GM21737 (cell line): Measurements from ENCODE around the gene RGMB.
"Not testable (repeated sequence)": the region's sequence is repeated elsewhere in the genome, so short reads cannot be mapped to it uniquely, and the experiment has no call there.

Experiments
- ATAC-seq: cut with Tn5 transposase; IDR thresholded peaks from one replicate; pipeline ENCODE4 v1.9.1; 2021; ENCODE audit warnings: mild to moderate bottlenecking, moderate library complexity; ENCODE audit not compliant: unreplicated experiment

The RGMB gene, protein sequence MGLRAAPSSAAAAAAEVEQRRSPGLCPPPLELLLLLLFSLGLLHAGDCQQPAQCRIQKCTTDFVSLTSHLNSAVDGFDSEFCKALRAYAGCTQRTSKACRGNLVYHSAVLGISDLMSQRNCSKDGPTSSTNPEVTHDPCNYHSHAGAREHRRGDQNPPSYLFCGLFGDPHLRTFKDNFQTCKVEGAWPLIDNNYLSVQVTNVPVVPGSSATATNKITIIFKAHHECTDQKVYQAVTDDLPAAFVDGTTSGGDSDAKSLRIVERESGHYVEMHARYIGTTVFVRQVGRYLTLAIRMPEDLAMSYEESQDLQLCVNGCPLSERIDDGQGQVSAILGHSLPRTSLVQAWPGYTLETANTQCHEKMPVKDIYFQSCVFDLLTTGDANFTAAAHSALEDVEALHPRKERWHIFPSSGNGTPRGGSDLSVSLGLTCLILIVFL

DNA sequence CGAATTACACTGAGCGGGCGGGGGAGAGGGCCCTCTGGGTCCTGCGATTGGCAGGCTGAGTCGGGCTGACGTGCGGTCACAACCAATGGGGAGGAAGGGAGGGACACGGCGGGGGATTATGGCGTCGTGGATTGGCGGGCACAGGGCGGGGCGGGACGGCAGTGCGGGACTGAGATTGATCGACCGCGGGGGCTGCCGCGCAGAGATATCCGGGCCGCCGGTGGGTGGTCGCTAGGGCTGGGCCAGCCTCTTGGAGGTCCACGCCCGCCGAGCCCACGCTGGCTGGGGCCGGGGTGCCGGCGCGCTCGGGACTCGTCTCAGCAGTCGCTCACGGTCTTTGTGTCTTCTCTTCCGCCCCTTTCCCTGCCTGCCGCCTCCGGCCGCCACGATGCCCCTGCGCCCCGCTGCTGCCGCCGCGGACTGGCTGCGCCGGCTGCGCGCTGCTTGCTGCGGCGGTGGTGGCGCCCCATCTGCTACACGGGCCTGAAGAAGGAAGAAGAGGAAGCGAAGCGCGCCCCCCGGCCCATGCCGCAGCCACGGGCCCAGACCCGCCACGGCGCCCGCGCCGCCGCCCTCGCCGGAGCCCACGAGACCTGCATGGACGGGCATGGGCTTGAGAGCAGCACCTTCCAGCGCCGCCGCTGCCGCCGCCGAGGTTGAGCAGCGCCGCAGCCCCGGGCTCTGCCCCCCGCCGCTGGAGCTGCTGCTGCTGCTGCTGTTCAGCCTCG is at the start of gene RGMB:
RGMB (plus strand) TSS at position 200 of the 728 bp plus-strand sequence; CDS start at position 608, 408 bp downstream.
- ATAC-seq, result peak; percentile 82

DNA sequence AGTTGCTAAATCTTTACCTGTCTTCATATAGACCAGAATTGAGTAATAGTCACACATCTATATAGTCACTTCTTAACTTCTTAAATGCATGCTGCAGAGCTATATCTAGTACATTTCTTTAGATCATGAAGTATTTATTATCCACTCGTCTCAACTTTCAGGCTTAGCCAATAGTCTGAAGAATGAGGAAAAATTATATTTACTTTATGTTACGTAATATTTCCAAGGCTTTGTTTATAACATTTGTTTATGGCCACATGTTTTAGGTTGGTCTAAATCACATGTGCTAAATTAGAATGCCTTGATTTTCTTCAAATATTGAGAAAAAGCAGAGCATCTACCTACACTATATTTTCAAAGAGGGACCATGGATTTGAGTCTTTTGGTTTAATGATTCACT is 47.2 kb upstream of the RGMB start:
- no peak for ATAC-seq

DNA sequence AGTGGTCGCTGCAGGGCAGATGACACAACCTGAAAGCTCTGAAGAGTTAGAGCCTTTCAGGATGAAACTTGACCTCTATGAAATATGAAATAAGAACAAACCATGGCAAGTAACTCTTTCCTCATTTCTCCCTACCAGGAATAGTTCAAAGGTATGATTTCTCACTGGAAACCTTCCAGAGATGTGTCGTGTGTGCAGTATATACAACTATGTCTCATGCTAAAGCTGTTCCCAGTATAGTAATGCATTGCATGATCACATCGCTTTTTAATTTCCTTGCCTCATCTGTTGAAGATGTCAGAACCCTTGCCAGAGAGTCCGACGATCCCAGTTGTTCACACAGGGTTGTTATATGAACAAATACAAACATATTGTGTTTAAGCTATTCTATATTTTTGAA is 45.8 kb upstream of the RGMB start:
- no peak for ATAC-seq

DNA sequence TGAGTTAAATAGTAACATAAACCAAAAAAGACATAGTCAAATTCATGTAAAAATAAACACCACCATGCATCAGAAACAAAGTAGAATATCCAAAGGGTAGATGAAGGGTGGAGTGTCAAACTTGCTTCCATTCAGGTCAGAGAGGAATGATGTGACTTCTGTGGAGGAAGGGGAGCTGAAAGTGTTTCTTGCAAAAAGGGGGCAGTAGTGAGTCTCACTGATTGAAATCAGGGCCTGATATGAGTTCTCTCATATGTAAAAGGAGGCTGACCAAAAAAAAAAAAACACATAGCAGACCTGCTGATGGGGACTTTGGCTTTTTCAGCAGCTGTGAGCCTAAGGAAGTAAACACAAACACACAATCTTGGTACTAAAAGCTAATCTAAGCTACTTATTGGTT is 38.8 kb upstream of the RGMB start:
- ATAC-seq, result no peak

DNA sequence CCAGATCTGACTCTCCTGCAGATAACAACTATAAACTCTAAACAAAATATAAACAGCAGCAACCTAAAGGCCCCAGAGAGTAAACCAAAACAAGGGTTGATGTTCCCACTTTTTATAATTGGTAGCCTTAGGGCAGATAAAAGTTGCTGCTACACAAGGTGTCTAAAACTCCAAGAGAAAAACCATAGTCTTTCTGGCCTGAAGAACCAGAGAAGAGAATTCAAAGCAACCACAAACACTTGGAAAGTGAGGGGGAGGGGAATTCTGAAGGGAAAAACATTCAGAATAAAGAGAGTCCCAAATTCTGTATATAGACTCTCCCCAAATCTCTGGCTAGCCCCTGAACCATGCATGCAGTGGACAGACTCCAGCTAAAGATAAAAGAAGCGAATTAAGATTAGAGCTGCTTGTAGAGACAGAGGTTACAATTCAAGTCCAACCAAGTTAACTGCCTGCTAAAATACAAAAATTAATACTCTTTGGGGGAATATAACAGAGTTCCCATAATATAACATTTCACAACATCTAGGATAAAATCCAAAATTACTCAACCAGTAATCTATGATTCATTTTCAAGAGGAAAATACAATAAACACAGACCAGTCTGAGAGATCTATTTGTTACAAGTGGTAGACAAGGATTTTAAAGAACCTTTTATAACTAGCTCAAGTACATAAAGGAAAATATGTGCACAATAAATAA is 37.5 kb upstream of the RGMB start:
- no peak for ATAC-seq

DNA sequence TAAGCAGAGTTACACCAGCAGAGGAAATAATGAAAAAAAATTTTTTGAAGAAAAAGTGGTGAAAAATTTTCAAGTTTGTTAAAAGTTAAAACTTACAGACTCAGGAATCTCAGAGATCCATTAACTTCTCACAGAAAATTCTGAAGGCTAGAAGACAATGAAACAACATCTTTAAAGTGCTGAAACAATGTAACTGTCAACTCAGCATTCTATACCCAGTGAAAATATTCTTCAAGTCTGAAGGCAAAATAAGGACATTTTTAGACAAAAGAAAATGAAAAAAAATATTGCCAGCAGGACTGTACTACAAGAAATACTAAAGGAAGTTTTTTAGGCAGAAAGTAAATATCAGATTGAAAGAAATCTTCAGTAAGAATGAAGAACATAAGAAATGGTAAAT is 36.7 kb upstream of the RGMB start:
- ATAC-seq, result no peak

DNA sequence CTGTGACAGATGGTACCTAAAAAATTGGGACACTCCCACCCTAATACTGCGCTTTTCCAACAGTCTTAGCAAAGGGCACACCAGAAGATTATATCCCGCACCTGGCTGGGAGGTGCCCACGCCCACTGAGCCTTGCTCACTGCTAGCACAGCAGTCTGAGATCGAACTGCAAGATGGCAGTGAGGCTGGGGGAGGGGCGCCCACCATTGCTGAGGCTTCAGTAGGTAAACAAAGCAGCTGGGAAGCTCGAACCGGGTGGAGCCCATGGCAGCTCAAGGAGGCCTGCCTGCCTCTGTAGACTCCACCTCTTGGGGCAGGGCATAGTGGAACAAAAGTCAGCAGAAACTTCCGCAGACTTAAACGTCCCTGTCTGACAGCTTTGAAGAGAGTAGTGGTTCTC is 36.0 kb upstream of the RGMB start:
- not testable (repeated sequence) for ATAC-seq

DNA sequence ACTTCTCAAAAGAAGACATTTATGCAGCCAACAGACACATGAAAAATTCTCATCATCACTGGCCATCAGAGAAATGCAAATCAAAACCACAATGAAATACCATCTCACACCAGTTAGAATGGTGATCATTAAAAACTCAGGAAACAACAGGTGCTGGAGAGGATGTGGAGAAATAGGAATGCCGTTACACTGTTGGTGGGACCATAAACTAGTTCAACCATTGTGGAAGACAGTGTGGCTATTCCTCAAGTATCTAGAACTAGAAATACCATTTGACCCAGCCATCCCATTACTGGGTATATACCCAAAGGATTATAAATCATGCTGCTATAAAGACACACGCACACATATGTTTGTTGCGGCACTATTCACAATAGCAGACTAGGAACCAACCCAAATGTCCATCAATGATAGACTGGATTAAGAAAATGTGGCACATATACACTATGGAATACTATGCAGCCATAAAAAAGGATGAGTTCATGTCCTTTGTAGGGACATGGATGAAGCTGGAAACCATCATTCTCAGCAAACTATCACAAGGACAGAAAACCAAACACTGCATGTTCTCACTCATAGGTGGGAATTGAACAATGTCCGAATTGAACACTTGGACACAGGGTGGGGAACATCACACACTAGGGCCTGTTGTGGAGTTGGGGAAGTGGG is 34.8 kb upstream of the RGMB start:
- ATAC-seq, result not testable (repeated sequence)

DNA sequence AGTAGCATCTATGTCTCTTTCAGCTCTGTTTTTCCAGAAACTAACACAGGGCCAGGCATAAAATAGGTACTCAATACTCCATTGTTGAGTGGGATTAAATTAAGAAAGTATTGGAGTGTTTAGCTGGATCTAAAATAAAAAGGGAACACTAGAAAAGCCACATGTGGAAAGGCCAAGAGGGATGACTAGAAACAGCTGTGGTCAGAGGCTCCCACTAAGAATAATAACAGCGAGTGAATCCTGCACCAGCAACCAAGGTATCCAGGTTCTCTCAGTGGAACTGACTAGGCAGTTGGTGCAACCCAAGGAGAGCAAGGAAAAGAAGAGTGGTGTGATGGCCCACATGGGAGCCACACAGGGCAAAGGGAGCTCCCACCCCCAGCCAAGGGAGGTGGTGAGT is 31.5 kb upstream of the RGMB start:
- no peak for ATAC-seq

DNA sequence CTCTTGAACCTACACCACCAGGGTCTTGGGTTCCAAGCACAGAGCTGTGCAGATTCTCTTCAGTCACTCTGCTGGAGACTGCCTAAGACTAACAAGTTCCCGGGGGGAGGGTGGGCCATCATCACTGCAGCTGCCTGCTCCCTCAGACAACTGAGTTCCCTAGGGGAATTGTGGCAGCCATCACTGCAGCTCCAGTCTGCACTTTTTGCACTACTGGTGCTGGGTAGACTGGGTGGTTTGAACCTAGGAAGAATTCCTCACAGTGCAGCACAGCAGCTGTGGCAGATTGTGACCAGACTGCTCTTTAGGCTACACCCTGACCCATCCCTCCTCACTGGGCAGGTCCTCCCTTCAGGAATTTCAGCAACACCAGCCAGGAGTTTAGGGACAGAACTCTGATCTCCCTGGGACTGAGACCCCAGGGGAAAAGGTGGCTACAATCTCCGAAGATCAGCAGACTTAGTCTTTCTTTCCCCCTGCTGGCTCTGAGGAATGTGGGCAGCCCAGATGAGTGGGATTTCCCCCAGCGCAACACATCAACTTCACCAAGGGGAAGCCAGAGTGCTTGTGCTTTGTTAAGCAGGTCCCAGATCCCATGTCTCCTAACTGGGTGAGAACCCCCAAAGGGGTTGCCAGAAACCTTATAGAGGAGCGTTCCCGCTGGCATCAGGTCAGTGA is 30.9 kb upstream of the RGMB start:
- ATAC-seq, result no peak

DNA sequence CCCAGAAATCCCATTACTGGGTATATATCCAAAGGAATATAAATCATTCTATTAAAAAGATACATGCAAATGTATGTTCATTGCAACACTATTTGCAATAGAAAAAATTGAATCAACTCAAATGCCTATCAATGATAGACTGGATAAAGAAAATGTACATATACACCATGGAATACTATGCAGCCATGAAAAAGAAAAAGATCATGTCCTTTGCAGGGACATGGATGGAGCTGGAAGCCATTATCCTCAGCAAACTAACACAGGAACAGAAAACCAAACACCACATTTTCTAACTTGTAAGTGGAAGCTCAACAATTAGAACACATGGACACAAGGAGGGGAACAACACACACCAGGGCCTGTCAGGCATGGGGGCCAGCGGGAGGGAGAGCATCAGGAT is 25.2 kb upstream of the RGMB start:
- ATAC-seq, result not testable (repeated sequence)

DNA sequence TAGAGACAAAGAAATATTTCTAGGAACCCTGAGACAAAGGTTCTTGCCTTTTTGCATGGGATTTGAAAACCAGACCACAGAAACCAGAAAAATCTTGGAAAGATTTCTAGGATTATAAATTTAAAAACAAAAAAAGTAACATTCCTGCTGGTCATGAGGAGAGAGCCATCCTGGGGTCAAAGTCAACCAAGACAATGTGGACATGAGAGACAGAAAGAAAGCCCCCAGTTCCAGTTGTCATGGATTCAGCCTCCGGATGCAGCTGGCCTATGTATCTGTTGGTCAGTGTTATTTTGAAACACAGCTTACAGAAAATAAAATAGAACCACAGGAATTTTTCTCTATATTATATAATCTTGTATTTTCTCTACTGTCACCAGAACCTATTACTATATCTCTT is 24.4 kb upstream of the RGMB start:
- ATAC-seq, result no peak

DNA sequence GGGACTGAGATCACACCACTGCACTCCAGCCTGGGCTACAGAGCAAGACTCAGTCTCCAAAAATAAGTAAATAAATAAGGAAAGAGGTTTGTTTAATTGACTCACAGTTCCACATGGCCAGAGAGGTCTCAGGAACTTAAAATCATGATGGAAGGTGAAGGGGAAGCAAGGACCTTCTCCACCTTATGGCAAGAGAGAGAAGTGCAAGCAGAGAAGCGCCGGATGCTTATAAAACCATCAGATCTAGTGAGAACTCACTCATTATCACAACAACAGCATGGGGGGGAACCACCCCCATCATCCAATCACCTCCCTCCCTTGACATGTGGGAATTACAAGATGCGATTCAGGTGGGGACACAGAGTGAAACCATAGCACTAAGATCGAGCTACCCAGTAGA is 22.8 kb upstream of the RGMB start:
- ATAC-seq, result no peak

DNA sequence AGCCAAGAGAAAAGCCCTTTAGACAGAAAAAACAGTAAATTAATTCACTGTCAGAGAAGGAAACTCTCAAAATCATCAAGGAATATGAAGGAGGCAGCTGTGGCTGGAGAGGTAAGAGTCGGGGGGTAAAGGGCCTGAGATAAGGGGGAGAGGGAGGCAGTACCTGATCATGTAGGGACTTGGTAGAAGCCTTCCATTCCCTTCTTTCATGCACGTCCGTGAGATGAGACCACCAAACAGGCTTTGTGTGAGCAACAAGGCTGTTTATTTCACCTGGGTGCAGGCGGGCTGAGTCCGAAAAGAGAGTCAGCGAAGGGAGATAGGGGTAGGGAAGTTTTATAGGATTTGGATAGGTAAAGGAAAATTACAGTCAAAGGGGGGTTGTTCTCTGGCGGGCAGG is 21.1 kb upstream of the RGMB start:
- ATAC-seq, result not testable (repeated sequence)

DNA sequence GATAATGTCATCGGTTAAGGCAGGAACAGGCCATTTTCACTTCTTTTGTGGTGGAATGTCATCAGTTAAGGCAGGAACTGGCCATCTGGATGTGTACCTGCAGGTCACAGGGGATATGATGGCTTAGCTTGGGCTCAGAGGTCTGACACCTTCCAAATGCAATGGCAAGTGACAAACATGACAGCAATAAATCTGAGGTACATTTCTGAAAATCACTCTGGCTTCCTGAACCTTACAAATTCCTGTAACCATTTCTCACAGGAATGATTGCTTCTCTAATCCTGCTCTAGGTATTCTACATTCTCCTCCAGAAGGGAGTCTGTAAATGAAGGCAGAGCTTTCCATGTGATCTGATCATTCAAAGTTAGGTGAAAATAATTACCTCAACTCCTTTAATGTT is 20.7 kb upstream of the RGMB start:
- not testable (repeated sequence) for ATAC-seq

DNA sequence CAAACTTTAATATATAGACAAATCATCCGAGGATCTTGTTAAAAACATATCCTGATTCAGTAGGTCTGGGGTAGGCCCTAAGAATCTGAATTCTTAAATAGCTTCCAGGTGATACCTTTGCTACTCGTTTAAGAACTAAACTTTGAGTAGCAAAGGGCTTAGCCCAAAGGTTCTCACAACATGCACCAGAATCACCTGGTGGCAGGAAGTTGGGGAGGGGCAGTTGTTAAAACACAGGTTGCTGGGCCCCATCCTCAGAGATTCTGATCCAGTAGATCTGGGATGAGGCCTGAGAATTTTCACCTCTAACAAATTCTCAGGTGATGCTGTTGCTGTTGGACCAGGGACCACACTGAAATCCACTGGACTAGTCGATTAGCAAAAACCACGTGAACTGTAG is 20.0 kb upstream of the RGMB start:
- no peak for ATAC-seq

DNA sequence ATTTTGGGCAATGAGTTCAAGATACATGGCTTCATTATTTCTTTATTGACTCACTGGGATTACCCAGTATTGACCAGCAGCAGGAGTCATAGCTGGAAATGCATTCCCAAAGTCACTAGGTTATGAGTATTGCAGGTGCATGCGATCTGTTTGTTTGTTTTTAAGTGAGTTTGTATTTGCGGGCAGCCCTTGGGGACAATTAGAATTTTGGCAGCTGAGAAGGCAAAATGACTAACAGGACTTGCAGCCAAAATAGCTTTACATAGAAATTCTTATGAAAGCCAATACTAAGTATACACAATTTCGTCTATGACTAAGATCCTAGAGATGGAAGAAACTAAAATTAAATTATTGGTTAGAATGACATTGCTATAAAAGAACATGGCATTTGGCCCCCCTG is 18.1 kb upstream of the RGMB start:
- no peak for ATAC-seq

DNA sequence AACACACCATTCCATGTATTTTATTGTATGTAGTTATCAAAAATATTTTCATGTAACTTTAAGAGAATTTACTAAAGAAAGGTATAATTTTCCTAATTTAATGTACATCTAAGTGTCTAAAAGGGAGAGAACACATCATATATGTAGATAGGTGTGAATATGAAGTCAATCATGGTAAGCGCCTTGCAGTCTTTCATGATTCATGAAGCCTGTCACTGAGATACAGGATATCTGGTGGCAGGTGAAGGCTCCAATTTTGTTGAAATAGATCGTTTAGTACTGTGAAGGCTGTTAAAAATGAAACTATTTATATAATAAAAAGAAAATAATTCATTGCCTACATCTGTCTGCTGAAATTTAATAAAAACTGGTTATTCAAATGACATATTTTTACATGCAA is 15.5 kb upstream of the RGMB start:
- ATAC-seq, result no peak

DNA sequence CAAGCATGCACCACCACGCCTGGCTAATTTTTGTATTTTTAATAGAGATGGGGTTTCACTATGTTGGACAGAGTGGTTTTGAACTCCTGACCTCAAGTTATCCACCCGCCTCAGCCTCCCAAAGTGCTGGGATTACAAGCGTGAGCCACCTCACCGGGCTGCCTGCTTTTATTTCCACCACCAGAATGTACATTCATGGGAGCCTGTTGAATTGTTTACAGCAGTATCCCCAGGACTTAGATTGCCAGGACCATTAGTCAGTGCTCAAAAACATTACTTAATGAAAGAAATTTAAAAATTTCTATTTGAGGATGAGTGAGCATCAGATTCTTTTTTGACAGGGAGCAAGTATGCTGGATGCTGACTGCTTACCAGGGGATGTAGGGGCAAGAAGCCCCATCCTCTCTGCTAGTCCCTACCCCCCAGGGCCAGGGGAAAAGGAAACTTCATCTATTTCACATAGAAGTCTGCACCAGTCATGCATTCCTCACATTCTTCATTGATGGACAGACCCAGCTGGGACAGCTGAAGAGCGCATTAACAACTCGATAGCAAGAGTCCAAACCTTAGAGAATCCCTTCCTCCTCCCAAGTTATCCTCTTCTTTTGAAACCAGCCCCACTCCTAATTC is 10.3 kb upstream of the RGMB start:
- no peak for ATAC-seq

DNA sequence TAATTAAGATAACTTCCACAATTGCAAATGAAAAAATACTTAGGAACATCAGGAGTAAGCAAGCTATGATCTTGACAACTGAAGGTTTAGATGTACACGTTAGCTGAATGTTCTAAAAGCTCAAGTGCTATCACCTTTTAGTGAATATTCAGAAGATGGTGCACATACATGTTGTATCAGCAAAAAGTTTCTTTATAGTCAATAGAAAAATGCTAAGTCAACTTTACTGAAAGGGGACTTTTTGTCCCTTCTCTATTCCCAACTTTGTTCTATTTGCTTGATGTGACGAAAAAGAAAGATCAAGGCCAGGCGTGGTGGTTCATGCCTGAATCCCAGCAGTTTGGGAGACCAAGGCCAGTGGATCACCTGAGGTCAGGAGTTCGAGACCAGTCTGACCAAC is 7.6 kb upstream of the RGMB start:
- ATAC-seq, result no peak
